ENCODE results near the gene EEF2K. TPM values are rescaled to one million over a fixed set of nuclear protein-coding genes. Genes with fewer than 3 reads are reported as not detected.
A peak's percentile ranks its signal among the peaks of the same experiment; 100 is the strongest.
"Not testable (repeated sequence)": the region's sequence is repeated elsewhere in the genome, so short reads cannot be mapped to it uniquely, and the experiment has no call there.

Gene EEF2K
- total RNA-seq, 2 experiments from 2014 or later, result 10.1 to 13.2 TPM

GRCh38 chr16:22299036-22299435 lies 93.0 kb downstream of the EEF2K start:
- Mint-ChIP-seq H3K4me1 (ENCODE audit: low read depth) (peaks cover 61% of the 10 kb centered on the region), H3K4me3 (peak overlapping the region; percentile 96), H3K9me3 (peaks cover 2% of the 10 kb centered on the region), H3K27ac (peak overlapping the region; percentile 99), H3K36me3 (ENCODE audit: low read depth) (peaks cover 71% of the 10 kb centered on the region), H3K27me3 (peaks cover 15% of the 10 kb centered on the region)
- Histone ChIP-seq H3K27me3 (ENCODE audit: control insufficient read depth in 1 of 2, insufficient read depth in 2 of 2, low read length in 2 of 2) (no peaks in the 10 kb centered on the region), H3K36me3 (ENCODE audit: insufficient read depth, low read length) (peaks cover 35% of the 10 kb centered on the region), H3K4me3 (ENCODE audit: low read length) (no peak overlapping the region), H3K4me1 (ENCODE audit: insufficient read depth, low read length) (peaks cover 45% of the 10 kb centered on the region), H3K9me3 (ENCODE audit: control insufficient read depth in 1 of 2, insufficient read depth in 1 of 2, low read length in 2 of 2) (no peaks in the 10 kb centered on the region), H3K27ac (ENCODE audit: low read depth in 1 of 2, low read length in 2 of 2) (peak overlapping the region; percentile 97 to 99)
- intact Hi-C loops (cut with DNase I, micrococcal nuclease), result loop anchor here (5.0 to 10.0 kb wide), 3 partner anchors 222 to 1554 kb away; partner anchors contain the start of gene THUMPD1 (in 1 of the 2)
- DNase-seq (no peak), ATAC-seq (ENCODE audit: poor library complexity) (no peak)
- CTCF ChIA-PET, result interaction anchor here (0.7 to 2.3 kb wide), 3 partner anchors 79 to 110 kb away, joined by 3 to 11 read pairs (median 6); no protein-coding TSS in a partner anchor
- POLR2A ChIA-PET, result interaction anchor here (1.2 to 6.5 kb wide), 5 partner anchors 93 to 297 kb away, joined by 4 to 157 read pairs (median 20); partner anchors contain the start of genes EEF2K and MOSMO
- TF ChIP-seq CTCF (IDR thresholded peaks at IDR 0.05), result no peak

- Histone ChIP-seq H3K4me3 (ENCODE audit: low read length) (no peak overlapping the region), H3K9me3 (ENCODE audit: control insufficient read depth in 1 of 2, insufficient read depth in 1 of 2, low read length in 2 of 2) (no peaks in the 10 kb centered on the region), H3K27me3 (ENCODE audit: control insufficient read depth in 1 of 2, insufficient read depth in 2 of 2, low read length in 2 of 2) (no peaks in the 10 kb centered on the region), H3K36me3 (ENCODE audit: insufficient read depth, low read length) (peaks cover 50% of the 10 kb centered on the region), H3K4me1 (ENCODE audit: insufficient read depth, low read length) (peaks cover 49% of the 10 kb centered on the region), H3K27ac (ENCODE audit: low read depth in 1 of 2, low read length in 2 of 2) (no peak overlapping the region)
- DNase-seq (peak in 13 of 14 experiments; percentile 20 to 71 (median 42)), ATAC-seq (ENCODE audit: poor library complexity) (no peak)
- H3K4me3 Mint-ChIP-seq, result peak overlapping the region; percentile 79
- H3K36me3 Mint-ChIP-seq (ENCODE audit: low read depth), result peaks cover 86% of the 10 kb centered on the region
- H3K27me3 Mint-ChIP-seq, result peaks cover 15% of the 10 kb centered on the region
- intact Hi-C loops (cut with DNase I, micrococcal nuclease), result no loop called here
- CTCF ChIA-PET, result interaction anchor here (0.5 to 2.3 kb wide), 10 partner anchors 17 to 526 kb away, joined by 3 to 11 read pairs (median 4); partner anchors contain the start of gene EEF2K
- peak overlapping the region; percentile 99 for H3K27ac Mint-ChIP-seq
- POLR2A ChIA-PET, result interaction anchor here (6.5 kb wide), 1 partner anchor 108 kb away, joined by 157 read pairs; no protein-coding TSS in a partner anchor
- TF ChIP-seq CTCF (IDR thresholded peaks at IDR 0.05), result peak; percentile 28
- H3K4me1 Mint-ChIP-seq (ENCODE audit: low read depth), result peaks cover 72% of the 10 kb centered on the region
- peaks cover 2% of the 10 kb centered on the region for H3K9me3 Mint-ChIP-seq
These were observed 94.5 kb downstream of the EEF2K start for GRCh38 chr16:22300427-22301071.

DNA sequence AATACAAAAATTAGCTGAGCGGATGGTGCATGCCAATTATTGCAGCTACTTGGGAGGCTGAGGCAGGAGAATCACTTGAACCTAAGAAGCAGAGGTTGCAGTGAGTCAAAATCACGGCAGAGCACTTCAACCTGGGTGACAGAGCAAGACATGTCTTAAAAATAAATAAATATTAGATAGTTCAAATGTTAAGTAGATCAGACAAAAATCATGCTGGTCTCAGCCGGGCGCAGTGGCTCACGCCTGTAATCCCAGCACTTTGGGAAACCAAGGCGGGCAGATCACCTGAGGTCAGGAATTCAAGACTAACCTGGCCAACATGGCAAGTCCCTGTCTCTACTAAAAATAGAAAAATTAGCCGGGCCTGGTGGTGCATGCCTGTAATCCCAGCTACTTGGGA lies 95.3 kb downstream of the EEF2K start:
- H3K4me3 Mint-ChIP-seq; H3K27me3 ChIP-seq (ENCODE audit: control insufficient read depth in 1 of 2, insufficient read depth in 2 of 2, low read length in 2 of 2); DNase-seq; H3K4me3 ChIP-seq (ENCODE audit: low read length); intact Hi-C loops (cut with DNase I, micrococcal nuclease); H3K9me3 ChIP-seq (ENCODE audit: control insufficient read depth in 1 of 2, insufficient read depth in 1 of 2, low read length in 2 of 2); ATAC-seq (ENCODE audit: poor library complexity); H3K9me3 Mint-ChIP-seq; H3K27ac ChIP-seq (ENCODE audit: low read depth in 1 of 2, low read length in 2 of 2): not testable (repeated sequence)
- peaks cover 45% of the 10 kb centered on the region for H3K4me1 ChIP-seq (ENCODE audit: insufficient read depth, low read length)
- POLR2A ChIA-PET, result interaction anchor here (6.5 kb wide), 1 partner anchor 109 kb away, joined by 157 read pairs; no protein-coding TSS in a partner anchor
- peaks cover 53% of the 10 kb centered on the region for H3K36me3 ChIP-seq (ENCODE audit: insufficient read depth, low read length)
- Mint-ChIP-seq H3K4me1 (ENCODE audit: low read depth) (peaks cover 65% of the 10 kb centered on the region), H3K27me3 (peaks cover 15% of the 10 kb centered on the region), H3K27ac (peak overlapping the region; percentile 99), H3K36me3 (ENCODE audit: low read depth) (peaks cover 89% of the 10 kb centered on the region)
- CTCF ChIA-PET, result interaction anchor here (0.7 to 2.0 kb wide), 3 partner anchors 20 to 97 kb away, joined by 3 to 9 read pairs (median 5); no protein-coding TSS in a partner anchor
